IPS-20b (cell line): ENCODE data around the gene LRRC3.

ENCODE experiments used
- H3K27ac ChIP-seq: one replicate; pipeline ENCODE4 v1.5.1; 2013; ENCODE audit warnings: low read length
- H3K27me3 ChIP-seq: 2 replicates; pipeline ENCODE4 v1.6.1; 2013; ENCODE audit warnings: mild to moderate bottlenecking, low read length, inconsistent platforms; ENCODE audit not compliant: insufficient read depth
- H3K36me3 ChIP-seq: 2 replicates; pipeline ENCODE4 v1.6.1; 2013; ENCODE audit warnings: low read depth, mild to moderate bottlenecking, inconsistent platforms, low read length, moderate library complexity; ENCODE audit not compliant: insufficient read depth
- H3K4me1 ChIP-seq: 2 replicates; pipeline ENCODE4 v1.6.1; 2013; ENCODE audit warnings: mild to moderate bottlenecking, control low read depth, inconsistent platforms, low read length, moderate library complexity; ENCODE audit not compliant: insufficient read depth
- H3K4me3 ChIP-seq: 2 replicates; pipeline ENCODE4 v1.5.1; 2013; ENCODE audit warnings: mild to moderate bottlenecking, low read length, inconsistent platforms
- H3K9ac ChIP-seq: 2 replicates; pipeline ENCODE4 v1.6.1; 2013; ENCODE audit warnings: low read depth, mild to moderate bottlenecking, inconsistent platforms, low read length, moderate library complexity
- H3K9me3 ChIP-seq: 2 replicates; pipeline ENCODE4 v1.6.1; 2013; ENCODE audit warnings: mild to moderate bottlenecking, low read depth, low read length, inconsistent platforms; ENCODE audit not compliant: insufficient read depth

LRRC3 gene

DNA sequence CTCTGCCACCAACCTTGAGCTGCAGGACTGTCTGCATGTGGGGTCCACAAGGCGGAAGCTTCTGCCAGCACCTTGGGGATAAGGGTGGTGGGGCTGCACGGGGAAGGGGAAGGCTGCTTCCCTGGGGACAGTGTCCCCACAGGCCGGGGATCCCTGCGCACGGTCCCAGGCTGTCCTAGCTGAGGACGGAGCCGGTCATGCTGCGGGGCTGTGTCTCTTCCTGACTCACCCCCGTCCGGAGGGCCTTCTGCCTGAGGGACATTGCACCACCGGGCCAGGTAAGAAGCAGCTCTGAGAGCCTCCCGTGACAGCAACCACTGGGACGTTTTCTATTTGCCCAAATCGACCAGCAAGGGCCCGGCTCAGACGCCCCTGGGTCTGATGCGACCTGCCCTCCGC, 54.8 kb downstream of the LRRC3 start:
- H3K36me3 ChIP-seq: no peaks in the 10 kb centered on the region
- no peaks in the 10 kb centered on the region for H3K9me3 ChIP-seq
- H3K4me3 ChIP-seq: no peak overlapping the region
- H3K4me1 ChIP-seq: no peaks in the 10 kb centered on the region
- no peak overlapping the region for H3K9ac ChIP-seq
- H3K27ac ChIP-seq: no peak overlapping the region
- no peaks in the 10 kb centered on the region for H3K27me3 ChIP-seq

DNA sequence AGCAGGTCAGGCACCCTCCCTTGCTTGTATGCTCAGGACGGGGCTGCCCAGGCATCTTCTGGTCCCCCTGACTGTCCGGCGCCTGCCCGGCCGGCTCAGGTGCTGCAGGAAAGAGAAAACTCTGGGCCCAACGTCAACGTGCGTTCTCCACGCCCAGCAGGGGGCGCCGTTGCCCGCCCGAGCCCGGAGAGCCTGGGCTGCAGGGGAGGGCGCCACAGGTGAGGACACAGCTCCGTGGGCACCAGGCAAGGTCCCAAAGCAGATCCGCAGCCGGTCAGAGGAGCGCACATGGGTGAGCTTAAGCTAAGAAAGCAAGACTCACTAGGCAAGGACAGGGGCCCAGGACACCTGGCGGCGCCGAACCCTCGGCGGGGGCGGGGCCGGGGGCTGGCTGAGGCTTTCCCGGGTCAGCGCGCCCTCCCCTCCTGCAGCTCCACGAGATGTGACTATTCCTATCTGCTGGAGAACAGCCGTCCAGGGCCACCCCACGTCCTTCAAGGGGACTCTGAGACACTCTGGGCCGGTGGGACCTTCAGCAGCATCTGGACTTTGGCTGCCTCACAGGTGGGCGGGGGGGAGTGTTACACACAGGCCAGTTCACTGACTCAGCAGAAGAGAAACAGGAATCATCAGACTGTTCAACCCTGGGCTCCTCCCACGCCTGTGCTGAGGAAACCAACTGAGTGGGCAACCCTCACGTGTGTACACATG, 55.4 kb downstream of the LRRC3 start:
- Histone ChIP-seq H3K9ac (peak overlapping the region; percentile 51; the same call in 1 of the 2 replicates), H3K4me3 (peak overlapping the region; percentile 59; the same call in 1 of the 2 replicates), H3K9me3 (no peaks in the 10 kb centered on the region), H3K36me3 (no peaks in the 10 kb centered on the region), H3K27ac (no peak overlapping the region), H3K4me1 (no peaks in the 10 kb centered on the region), H3K27me3 (no peaks in the 10 kb centered on the region)

DNA sequence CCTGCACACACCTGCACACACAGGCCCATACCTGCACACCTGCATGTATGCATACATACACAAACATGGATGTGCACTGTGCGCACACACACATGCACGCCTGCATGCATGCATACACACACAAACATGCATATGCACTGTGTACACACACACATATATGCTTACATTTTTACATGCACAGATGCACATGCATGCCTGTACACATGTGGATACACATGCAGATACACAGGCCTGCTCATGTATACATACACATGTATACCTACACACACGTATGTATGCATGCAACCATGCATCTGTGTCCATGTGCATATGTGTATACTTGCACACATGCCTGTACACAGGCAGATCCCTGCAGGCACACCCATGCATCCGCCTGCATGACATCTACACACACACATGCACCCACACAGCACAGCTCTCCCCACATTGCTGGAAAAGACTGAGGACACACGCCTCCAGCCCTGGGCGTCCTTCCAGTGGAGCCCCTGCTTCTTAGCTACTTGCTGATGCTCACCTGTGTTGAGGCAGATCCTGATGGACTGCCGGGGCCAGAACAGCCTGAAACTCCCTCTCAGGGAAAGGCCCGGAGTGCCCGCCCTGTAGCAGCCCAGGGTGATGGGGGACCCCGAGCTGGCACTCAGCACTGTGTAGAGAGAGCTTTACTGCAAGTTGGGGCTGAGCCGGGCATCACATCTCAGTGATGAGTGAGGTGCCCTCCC, 56.1 kb downstream of the LRRC3 start:
- Histone ChIP-seq H3K27ac (no peak overlapping the region), H3K36me3 (no peaks in the 10 kb centered on the region), H3K4me3 (no peak overlapping the region), H3K9ac (no peak overlapping the region), H3K9me3 (no peaks in the 10 kb centered on the region), H3K4me1 (no peaks in the 10 kb centered on the region), H3K27me3 (no peaks in the 10 kb centered on the region)
